ENCODE data around the gene IER5L.

DNA sequence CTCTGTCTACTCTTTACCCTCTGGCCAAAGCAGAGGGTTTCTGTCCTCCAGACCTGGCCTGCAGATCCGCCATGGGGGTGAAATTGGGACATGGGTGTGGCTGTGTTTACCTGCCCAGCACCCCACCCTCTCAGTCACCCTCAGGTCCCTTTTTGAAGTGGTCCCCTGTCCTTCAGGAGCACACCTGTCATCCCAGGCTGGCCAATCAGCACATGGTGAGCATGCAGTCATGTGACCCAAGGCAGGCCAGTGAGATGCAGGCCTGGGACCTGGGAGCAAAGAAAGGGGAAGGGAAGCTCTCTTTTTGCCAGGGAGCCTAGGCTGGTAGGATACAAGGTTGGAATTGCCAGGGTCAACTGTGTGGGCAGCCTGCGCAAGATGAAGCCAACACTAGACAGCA, 28.3 kb upstream of the IER5L start:
- no peak for TF ChIP-seq POLR2A (IDR thresholded peaks at IDR 0.05)
- TF ChIP-seq, protein P1, sequence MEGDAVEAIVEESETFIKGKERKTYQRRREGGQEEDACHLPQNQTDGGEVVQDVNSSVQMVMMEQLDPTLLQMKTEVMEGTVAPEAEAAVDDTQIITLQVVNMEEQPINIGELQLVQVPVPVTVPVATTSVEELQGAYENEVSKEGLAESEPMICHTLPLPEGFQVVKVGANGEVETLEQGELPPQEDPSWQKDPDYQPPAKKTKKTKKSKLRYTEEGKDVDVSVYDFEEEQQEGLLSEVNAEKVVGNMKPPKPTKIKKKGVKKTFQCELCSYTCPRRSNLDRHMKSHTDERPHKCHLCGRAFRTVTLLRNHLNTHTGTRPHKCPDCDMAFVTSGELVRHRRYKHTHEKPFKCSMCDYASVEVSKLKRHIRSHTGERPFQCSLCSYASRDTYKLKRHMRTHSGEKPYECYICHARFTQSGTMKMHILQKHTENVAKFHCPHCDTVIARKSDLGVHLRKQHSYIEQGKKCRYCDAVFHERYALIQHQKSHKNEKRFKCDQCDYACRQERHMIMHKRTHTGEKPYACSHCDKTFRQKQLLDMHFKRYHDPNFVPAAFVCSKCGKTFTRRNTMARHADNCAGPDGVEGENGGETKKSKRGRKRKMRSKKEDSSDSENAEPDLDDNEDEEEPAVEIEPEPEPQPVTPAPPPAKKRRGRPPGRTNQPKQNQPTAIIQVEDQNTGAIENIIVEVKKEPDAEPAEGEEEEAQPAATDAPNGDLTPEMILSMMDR (IDR thresholded peaks at IDR 0.05), result no peak
